IPS DF 4.7 (cell line): ENCODE results near the gene GPBP1L1.

Source experiments
- DNase-seq: peaks from one replicate; pipeline ENCODE4 v3.0.0-alpha.2; 2013; ENCODE audit warnings: low spot score; ENCODE audit errors: extremely low read depth

GPBP1L1 gene

GRCh38 chr1:45589861-45590260, 96.5 kb downstream of the GPBP1L1 start:
- DNase-seq, result no peak

GRCh38 chr1:45586769-45587168, 99.6 kb downstream of the GPBP1L1 start:
- no peak for DNase-seq

- no peak for DNase-seq
These were observed 100.7 kb downstream of the GPBP1L1 start for GRCh38 chr1:45585496-45586075.

GRCh38 chr1:45585110-45585426, 101.3 kb downstream of the GPBP1L1 start:
- no peak for DNase-seq

- DNase-seq, result no peak
These were observed 101.8 kb downstream of the GPBP1L1 start for GRCh38 chr1:45584351-45585109.

- DNase-seq, result no peak
These were observed 102.5 kb downstream of the GPBP1L1 start, which contains the start of gene NASP for GRCh38 chr1:45583666-45584350. NASP (plus strand) TSS chr1:45584041; CDS start chr1:45584147, 106 bp downstream.

- peak; percentile 92 for DNase-seq
These were observed 103.1 kb downstream of the GPBP1L1 start for GRCh38 chr1:45583264-45583665.
